PC-3 (cell line): ENCODE data around the gene CATSPER4.

Source experiments
- EZH2 ChIP-seq: fragments of 300-600 bp; sonication (generic); IDR thresholded peaks from one replicate; pipeline ENCODE4 v1.6.1; 2017; ENCODE audit warnings: antibody characterized with exemption, mild to moderate bottlenecking, low read length; ENCODE audit not compliant: unreplicated experiment
- EZH2phosphoT487 ChIP-seq: fragments of 300-600 bp; sonication (generic); IDR thresholded peaks from 2 replicates; pipeline ENCODE4 v1.6.1; 2018; ENCODE audit warnings: mild to moderate bottlenecking, antibody characterized with exemption, low read length, borderline replicate concordance
- TF ChIP-seq, protein P1 (sequence below): fragments of 300-600 bp; sonication (generic); conservative IDR thresholded peaks from 2 replicates; pipeline ENCODE4 v1.5.1; 2017; ENCODE audit warnings: antibody characterized with exemption, low read depth, mild to moderate bottlenecking, low read length

DNA sequence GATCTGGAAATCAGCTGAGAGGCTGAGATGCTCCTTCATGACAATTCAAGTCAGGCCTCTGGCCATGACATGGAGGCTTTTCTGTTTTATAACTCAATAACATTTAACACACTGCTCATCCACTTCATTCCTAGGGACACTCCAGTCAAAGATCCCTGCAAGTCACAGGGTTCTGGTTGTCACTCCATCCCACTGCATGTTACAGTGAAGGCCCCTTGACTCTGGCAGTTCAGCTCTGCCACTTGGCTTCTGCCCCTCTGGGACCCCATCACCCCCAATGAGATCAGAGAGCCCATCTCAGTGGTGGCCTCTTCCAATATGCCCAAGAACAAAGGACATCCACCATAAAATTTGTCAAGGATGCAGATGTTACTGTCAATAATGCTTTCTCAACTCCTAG, 41.5 kb upstream of the CATSPER4 start:
- TF ChIP-seq, protein P1, sequence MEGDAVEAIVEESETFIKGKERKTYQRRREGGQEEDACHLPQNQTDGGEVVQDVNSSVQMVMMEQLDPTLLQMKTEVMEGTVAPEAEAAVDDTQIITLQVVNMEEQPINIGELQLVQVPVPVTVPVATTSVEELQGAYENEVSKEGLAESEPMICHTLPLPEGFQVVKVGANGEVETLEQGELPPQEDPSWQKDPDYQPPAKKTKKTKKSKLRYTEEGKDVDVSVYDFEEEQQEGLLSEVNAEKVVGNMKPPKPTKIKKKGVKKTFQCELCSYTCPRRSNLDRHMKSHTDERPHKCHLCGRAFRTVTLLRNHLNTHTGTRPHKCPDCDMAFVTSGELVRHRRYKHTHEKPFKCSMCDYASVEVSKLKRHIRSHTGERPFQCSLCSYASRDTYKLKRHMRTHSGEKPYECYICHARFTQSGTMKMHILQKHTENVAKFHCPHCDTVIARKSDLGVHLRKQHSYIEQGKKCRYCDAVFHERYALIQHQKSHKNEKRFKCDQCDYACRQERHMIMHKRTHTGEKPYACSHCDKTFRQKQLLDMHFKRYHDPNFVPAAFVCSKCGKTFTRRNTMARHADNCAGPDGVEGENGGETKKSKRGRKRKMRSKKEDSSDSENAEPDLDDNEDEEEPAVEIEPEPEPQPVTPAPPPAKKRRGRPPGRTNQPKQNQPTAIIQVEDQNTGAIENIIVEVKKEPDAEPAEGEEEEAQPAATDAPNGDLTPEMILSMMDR, result no peak
- TF ChIP-seq EZH2 (no peak), EZH2phosphoT487 (no peak)
